GM19467 (cell line): ENCODE data around the gene TNFRSF6B.

Experiments used
- ATAC-seq: cut with Tn5 transposase; IDR thresholded peaks from one replicate; pipeline ENCODE4 v1.9.1; 2021; ENCODE audit warnings: mild to moderate bottlenecking, moderate library complexity; ENCODE audit not compliant: unreplicated experiment

Gene TNFRSF6B

DNA sequence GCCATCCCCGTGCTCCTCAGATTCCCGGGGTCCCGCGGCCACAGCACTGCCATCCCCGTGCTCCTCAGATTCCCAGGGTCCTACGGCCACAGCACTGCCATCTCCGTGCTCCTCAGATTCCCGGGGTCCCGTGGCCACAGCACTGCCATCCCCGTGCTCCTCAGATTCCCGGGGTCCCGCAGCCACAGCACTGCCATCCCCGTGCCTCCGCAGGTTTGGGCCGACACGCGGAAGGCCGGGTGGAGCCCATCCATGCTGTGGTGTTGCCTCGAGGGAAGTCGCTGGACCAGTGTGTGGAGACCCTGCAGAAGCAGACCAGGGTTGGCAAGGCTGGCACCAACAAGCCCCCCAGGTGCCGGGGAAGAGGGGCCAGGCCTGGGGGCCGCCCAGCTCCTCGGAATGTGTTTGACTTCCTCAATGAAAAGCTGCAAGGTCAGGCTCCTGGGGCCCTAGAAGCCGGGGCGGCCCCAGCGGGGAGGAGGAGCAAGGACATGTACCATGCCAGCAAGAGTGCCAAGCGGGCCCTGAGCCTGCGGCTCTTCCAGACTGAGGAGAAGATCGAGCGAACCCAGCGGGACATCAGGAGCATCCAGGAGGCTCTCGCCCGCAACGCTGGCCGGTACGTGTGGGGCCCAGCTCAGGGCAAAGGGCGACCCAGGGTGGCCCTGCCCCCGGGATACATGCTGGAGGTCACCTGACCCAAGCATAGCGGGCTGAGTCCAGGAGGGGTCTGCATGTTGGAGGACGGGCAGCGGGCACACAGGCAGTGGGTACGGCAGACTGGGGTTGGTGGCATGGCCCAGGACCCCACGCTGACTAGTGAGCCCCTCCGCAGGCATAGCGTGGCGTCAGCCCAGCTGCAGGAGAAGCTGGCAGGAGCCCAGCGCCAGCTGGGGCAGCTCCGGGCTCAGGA, 38.8 kb downstream of the TNFRSF6B start:
- no peak for ATAC-seq

- no peak for ATAC-seq
Observed at GRCh38 chr20:63735859-63736718, 39.6 kb downstream of the TNFRSF6B start, which contains the start of gene LIME1. Gene LIME1, plus strand, starts transcription at chr20:63736664. Its CDS starts 886 bp downstream, at chr20:63737550.

- ATAC-seq, result no peak
Observed at GRCh38 chr20:63736893-63737694, 40.6 kb downstream of the TNFRSF6B start.

DNA sequence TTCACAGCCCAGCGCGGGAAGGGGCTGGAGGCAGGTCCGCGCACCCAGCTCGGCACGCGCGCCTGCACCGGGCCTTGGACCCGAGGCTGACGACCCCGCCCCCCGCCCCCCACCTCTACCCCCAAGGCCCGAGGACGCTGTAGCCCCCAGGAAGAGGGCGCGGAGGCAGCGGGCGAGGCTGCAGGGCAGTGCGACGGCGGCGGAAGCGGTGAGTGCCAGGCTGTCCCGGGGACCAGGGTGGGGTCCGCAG, 41.2 kb downstream of the TNFRSF6B start:
- no peak for ATAC-seq

GRCh38 chr20:63737945-63738686, 41.7 kb downstream of the TNFRSF6B start:
- no peak for ATAC-seq

- no peak for ATAC-seq
Observed at GRCh38 chr20:63738687-63739129, 42.3 kb downstream of the TNFRSF6B start.

DNA sequence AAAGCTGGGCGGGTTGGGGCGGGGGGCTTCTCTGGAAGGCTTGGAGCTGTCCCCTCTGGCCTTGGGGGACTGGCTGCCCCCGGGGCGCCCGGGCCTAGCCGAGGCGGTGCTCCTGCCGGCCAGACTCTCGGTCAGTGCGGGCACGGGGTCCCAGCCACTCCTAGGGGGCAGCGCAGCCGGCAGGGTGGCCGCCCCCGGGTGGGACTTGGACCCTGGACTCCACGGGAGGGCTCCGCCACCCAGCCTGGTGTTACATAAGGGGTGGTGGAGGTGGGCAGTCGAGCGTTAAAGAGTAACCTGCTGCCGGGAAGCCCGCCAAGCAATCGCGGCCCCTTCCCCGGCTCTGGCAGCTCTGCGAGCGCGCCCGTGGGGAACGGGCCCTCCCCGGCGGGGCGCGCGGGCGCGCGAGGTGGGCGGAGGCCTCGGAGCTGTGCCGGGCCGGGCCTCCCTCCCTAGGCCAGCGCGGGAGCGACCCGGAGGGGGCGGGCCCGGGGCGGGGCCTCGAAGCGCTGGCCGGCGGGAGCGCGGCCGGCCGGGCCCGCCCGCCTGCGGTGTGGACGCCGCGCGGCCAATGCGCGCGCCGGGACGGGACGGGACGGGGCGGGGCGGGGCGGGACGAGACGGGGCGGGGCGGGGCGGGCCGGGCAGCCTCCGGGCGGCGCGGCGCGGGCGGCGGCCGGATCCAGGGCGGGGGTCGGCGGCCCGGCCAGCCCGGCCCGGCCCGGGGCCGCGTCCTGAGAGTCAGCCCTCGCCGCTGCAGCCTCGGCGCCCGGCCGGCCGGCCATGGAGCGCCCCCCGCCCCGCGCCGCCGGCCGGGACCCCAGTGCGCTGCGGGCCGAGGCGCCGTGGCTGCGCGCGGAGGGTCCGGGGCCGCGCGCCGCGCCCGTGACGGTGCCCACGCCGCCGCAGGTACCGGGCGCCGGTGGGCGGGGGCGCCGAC, 42.9 kb downstream of the TNFRSF6B start, which contains the start of gene SLC2A4RG:
TSS of gene SLC2A4RG (plus strand) at position 647 of the 940 bp plus-strand sequence. CDS start at position 784, 137 bp downstream.
- no peak for ATAC-seq

- no peak for ATAC-seq
Observed at GRCh38 chr20:63740070-63740626, 43.7 kb downstream of the TNFRSF6B start.

DNA sequence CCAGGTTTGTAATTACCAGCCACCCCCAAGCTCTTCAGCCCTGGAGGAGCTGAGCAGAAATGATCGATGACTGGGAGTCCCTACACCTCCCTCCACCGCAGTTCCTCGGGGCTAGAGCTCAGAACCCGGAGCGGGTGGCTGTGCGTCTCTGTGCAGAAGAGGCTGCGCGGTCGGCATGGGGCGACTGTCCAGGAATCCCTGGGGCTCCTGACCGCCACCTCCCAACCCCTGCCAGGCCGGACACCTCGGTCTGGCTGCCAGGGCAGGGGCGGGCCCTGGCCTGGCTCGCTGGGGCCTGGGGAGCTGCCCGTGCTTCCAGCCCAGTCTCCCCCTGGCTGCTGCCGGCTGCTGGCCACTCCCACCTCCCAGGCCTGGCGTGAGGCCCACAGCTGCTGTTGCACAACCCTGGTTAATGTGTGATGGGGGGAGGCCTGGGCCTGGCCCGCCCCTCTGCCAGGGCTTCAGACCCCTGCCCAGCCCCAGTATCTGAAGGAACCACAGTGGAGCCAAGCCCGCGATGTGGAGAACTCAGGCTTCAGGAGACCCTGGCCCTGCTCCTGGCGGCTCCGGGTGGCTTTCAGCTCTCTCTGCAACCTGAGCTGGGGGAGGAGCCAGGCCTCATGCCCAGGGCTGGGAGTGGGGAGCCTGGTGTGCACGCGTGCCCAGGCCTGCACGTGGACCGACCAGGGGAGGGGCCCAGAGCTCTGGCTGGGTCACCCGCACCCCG, 44.3 kb downstream of the TNFRSF6B start:
- ATAC-seq, result no peak

DNA sequence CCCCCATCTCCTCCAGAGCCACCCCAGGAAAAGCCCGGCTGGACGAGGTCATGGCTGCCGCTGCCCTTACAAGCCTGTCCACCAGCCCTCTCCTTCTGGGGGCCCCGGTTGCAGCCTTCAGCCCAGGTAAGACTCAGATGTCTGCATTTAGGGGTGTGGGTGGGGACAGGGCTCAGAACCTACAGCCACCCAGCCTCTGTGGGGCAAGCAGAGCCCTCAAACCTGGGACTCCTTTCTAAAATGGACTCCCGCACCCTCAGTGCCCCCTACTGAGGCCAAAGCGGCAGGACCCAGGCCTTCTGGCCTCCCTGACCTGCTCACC, 44.9 kb downstream of the TNFRSF6B start:
- no peak for ATAC-seq

DNA sequence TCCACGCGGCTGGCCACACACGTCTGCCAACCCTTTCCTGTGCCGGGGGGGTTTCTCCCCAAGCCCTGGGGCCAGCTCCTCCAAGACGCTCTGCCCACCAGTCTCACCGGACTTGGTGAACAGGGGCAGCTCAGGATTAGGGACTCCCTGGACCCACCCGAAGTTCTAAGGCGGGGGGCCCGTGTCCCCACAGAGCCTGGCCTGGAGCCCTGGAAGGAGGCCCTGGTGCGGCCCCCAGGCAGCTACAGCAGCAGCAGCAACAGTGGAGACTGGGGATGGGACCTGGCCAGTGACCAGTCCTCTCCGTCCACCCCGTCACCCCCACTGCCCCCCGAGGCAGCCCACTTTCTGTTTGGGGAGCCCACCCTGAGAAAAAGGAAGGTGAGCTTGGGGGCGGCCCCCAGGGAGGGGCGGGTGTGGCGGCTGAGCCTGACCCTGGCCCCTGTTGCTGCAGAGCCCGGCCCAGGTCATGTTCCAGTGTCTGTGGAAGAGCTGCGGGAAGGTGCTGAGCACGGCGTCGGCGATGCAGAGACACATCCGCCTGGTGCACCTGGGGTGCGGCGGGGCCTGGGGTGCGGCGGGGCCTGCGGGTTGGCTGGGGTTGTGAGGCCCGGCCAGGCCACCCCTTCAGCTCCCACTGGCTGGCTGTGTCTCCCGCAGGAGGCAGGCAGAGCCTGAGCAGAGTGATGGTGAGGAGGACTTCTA, 45.4 kb downstream of the TNFRSF6B start:
- no peak for ATAC-seq

DNA sequence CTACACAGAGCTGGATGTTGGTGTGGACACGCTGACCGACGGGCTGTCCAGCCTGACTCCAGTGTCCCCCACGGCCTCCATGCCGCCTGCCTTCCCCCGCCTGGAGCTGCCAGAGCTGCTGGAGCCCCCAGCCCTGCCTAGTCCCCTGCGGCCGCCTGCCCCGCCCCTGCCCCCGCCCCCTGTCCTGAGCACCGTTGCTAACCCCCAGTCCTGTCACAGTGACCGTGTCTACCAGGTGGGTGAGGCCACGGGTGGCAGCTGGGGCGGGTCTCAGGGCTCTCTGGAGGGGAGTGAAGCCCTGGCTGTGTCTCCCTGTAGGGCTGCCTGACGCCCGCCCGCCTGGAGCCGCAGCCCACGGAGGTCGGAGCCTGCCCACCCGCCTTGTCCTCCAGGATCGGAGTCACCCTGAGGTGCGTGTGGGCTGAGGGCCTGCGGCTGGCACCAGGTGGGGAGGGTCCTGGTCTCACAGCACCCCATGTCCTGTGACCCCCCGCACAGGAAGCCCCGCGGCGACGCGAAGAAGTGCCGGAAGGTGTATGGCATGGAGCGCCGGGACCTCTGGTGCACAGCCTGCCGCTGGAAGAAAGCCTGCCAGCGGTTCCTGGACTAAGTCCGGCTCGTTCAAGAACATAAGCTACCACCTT, 46.1 kb downstream of the TNFRSF6B start:
- no peak for ATAC-seq

- no peak for ATAC-seq
Observed at GRCh38 chr20:63743210-63743970, 46.9 kb downstream of the TNFRSF6B start.

DNA sequence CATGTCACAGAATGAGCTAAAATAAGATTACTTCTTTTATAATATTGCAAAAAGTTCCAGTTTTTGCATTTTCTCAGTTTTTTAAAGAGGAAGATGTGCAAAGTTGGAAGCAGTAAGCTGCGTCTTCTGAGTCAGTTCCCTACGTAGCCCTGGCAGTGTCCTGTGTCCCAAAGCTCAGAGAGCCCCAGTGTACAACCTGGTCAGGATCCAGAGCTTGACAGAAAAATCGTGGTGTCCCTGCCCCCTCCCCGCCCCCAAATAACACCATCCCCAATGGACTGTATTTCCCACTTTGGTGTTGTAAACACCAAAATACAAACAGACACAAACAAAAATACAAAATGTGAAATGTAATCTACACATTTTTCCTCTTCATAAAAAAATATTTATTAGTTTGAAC, 47.7 kb downstream of the TNFRSF6B start:
- no peak for ATAC-seq

DNA sequence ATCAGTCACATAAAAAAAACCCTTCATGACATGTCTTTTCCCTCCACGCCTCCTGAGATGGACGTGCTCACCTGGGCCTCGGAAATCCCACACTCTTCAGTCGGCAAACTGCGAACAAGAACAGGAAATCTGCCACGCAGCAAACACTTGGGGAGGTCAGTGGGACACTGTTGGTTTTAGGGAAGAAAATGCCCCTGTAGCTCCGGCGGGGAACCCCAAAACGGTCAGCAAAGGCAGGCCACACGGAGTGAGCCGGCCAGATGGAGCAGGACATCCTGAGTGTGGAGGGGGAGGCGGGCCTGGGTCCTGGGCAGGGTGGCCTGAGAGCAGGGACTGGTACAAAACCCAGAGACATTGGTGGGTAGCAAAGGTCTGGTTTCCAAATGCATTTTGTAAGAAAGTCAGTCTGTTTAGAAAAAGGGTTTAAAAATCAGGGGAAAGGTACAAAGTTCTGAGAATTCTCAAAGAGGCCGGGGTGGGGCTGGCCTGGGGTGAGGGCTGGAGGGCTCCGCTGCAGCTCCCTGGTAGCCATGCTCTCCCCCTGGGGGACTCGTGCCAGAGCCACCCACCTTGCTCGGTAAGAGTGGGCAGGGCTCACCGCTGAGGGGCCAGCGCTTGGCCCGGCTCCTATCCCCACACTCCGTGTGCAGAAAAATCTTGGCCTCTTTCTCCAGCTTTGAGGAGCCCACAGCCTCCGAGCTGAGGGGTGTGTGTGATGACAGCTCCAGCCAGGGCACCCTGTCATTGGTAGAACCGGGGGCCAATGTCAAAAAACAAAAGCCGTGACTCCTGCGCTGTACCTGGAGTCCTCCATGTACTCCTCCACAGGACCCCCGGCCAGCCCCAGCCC, 48.3 kb downstream of the TNFRSF6B start:
- no peak for ATAC-seq

DNA sequence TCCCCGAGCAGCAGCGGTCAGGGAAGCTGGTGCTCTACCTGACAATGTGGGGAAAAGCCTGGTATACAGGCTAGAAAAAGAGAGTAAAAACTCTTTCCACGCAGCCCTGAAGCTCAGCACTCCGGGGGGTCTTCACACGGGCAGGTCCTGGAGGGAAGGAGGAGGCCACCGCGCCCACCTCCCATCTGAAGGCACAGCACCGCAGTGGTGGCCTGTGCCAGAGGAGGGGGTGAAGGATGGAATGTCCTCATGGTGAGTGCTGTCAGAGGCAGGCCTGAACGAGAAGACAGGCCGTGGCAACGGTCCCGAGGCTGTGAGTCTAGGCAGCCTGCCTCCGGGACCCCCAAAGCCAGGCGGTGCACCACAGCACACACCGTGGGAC, 49.0 kb downstream of the TNFRSF6B start:
- ATAC-seq, result no peak
